Endothelial cell of umbilical vein (primary cell): ENCODE measurements around the gene TK2. TPM values are rescaled to one million over a fixed set of nuclear protein-coding genes. Genes with fewer than 3 reads are reported as not detected.

Source experiments
- BruUV-seq: library from RNA; stranded (reverse); fragments of 400-500 nt; replicated peaks from 2 replicates; lab custom pipeline; 2021; lab: Mats Ljungman, UMichigan
- CTCF ChIA-PET: fragments of 300-600, 350-600 bp; sonication (Branson Sonifier 250); formaldehyde crosslinking; loops from one replicate; lab custom pipeline; 2021; ENCODE audit warnings: antibody characterized with exemption, inconsistent platforms; lab: Charles Lee
- POLR2A ChIA-PET: fragments of 300-600, 350-600 bp; sonication (Branson Sonifier 250); formaldehyde crosslinking; loops from one replicate; lab custom pipeline; 2021; ENCODE audit warnings: antibody characterized with exemption, inconsistent platforms; lab: Charles Lee
- DNase-seq: peaks from one replicate; pipeline ENCODE4 v3.0.0-alpha.2; 2011; ENCODE audit warnings: low read depth, low spot score
- FAIRE-seq: peaks from 2 replicates; lab custom pipeline; 2011; peaks lifted over from hg19 to GRCh38; lab: Jason Lieb, UNC
- H2AFZ ChIP-seq: 2 replicates; pipeline ENCODE4 v1.6.0; 2012; ENCODE audit warnings: low read depth, low read length, control low read depth, inconsistent platforms
- H3K27ac ChIP-seq: 2 replicates; pipeline ENCODE4 v1.5.1; 2011; ENCODE audit warnings: low read depth, mild to moderate bottlenecking, control low read depth, low read length, moderate library complexity; ENCODE audit not compliant: insufficient read depth
- H3K27me3 ChIP-seq, 2 experiments: 2 replicates each; pipeline versions ENCODE4 v1.6.0 to v1.6.1; 2011; ENCODE audit warnings: low read length in 2 of 2, mixed read lengths in 1 of 2; ENCODE audit not compliant: control insufficient read depth in 2 of 2, insufficient read depth in 2 of 2
- H3K36me3 ChIP-seq, 2 experiments: 2 replicates in 1 of 2; 3 replicates in 1 of 2; pipeline ENCODE4 v1.5.1; 2011; ENCODE audit warnings: low read length in 2 of 2, mild to moderate bottlenecking in 1 of 2, moderate library complexity in 1 of 2; ENCODE audit not compliant: control insufficient read depth in 2 of 2, insufficient read depth in 2 of 2; ENCODE audit errors: extremely low read depth in 1 of 2
- H3K4me1 ChIP-seq: 3 replicates; pipeline ENCODE4 v1.5.1; 2011; ENCODE audit warnings: mild to moderate bottlenecking, low read length; ENCODE audit not compliant: control insufficient read depth, insufficient read depth; ENCODE audit errors: extremely low read depth
- H3K4me2 ChIP-seq: 2 replicates; pipeline ENCODE4 v1.6.1; 2011; ENCODE audit warnings: low read length, control low read depth, mixed read lengths; ENCODE audit not compliant: insufficient read depth
- H3K4me3 ChIP-seq, 3 experiments: fragments of 200-600 bp in 1 of 3; sonication (generic), shearing (Covaris generic) in 1 of 3; replicated peaks in 1 of 3; 2 replicates each; pipeline ENCODE4 v1.5.1; 2011 to 2016; ENCODE audit warnings: control low read depth in 3 of 3, low read length in 3 of 3, mild to moderate bottlenecking in 2 of 3, inconsistent platforms in 1 of 3, low read depth in 1 of 3, moderate library complexity in 1 of 3; ENCODE audit not compliant: insufficient read depth in 1 of 3
- H3K79me2 ChIP-seq: 2 replicates; pipeline ENCODE4 v1.6.0; 2012; ENCODE audit warnings: low read length, inconsistent platforms; ENCODE audit not compliant: control insufficient read depth, insufficient read depth
- H3K9ac ChIP-seq: replicated peaks from 2 replicates; pipeline ENCODE3; 2011; ENCODE audit warnings: low read length, control low read depth; ENCODE audit not compliant: insufficient read depth; ENCODE audit errors: extremely low read depth
- H3K9me1 ChIP-seq: replicated peaks from 3 replicates; pipeline ENCODE4 v1.6.0; 2011; ENCODE audit warnings: mild to moderate bottlenecking, low read length; ENCODE audit not compliant: control insufficient read depth, insufficient read depth; ENCODE audit errors: extremely low read depth
- H3K9me3 ChIP-seq: replicated peaks from 2 replicates; pipeline ENCODE4 v1.5.1; 2012; ENCODE audit warnings: low read length, inconsistent platforms; ENCODE audit not compliant: control insufficient read depth, insufficient read depth
- H4K20me1 ChIP-seq: replicated peaks from 2 replicates; pipeline ENCODE3; 2011; ENCODE audit warnings: mild to moderate bottlenecking, low read length; ENCODE audit not compliant: control insufficient read depth, insufficient read depth; ENCODE audit errors: extremely low read depth
- CTCF ChIP-seq, 2 donors: IDR thresholded peaks; 1 replicate in 1 of 2; 2 replicates in 1 of 2; pipeline ENCODE4 v1.5.1; 2011; ENCODE audit warnings: low read length in 2 of 2, mild to moderate bottlenecking in 2 of 2, moderate library complexity in 2 of 2, control low read depth in 1 of 2, inconsistent platforms in 1 of 2, low read depth in 1 of 2; ENCODE audit not compliant: insufficient read depth in 1 of 2; ENCODE audit errors: extremely low read depth in 1 of 2
- EZH2 ChIP-seq: IDR thresholded peaks from 2 replicates; pipeline ENCODE4 v1.6.1; 2012; ENCODE audit warnings: borderline replicate concordance, low read depth, mild to moderate bottlenecking, moderate library complexity, low read length, inconsistent platforms; ENCODE audit not compliant: severe bottlenecking
- FOS ChIP-seq: IDR thresholded peaks from 2 replicates; pipeline ENCODE4 v1.6.1; 2011; ENCODE audit warnings: mild to moderate bottlenecking, low read length, moderate library complexity, borderline replicate concordance; ENCODE audit not compliant: insufficient read depth
- GATA2 ChIP-seq: IDR thresholded peaks from 2 replicates; pipeline ENCODE4 v1.7.0; 2011; ENCODE audit warnings: low read depth, mild to moderate bottlenecking, moderate library complexity, mixed read lengths, low read length; ENCODE audit not compliant: insufficient read length, insufficient read depth
- JUN ChIP-seq: IDR thresholded peaks from 2 replicates; pipeline ENCODE4 v1.6.1; 2011; ENCODE audit warnings: borderline replicate concordance, low read depth; ENCODE audit not compliant: insufficient read length, insufficient read depth
- MAX ChIP-seq: IDR thresholded peaks from 2 replicates; pipeline ENCODE4 v1.6.1; 2011; ENCODE audit not compliant: insufficient read depth, insufficient read length
- MYC ChIP-seq: IDR thresholded peaks from one replicate; pipeline ENCODE4 v1.6.1; 2011; ENCODE audit warnings: mild to moderate bottlenecking, low read depth, low read length
- POLR2A ChIP-seq: IDR thresholded peaks from 2 replicates; pipeline ENCODE4 v1.6.1; 2012; ENCODE audit warnings: low read depth, mild to moderate bottlenecking, control low read depth, low read length
- POLR2AphosphoS5 ChIP-seq: IDR thresholded peaks from 2 replicates; pipeline ENCODE4 v1.6.1; 2012; ENCODE audit warnings: low read depth, mild to moderate bottlenecking, control low read depth, low read length, moderate library complexity; ENCODE audit not compliant: insufficient read depth
- dilution Hi-C: fragments of 300-500 bp; cut with MboI; formaldehyde crosslinking; loops from one replicate; pipeline ENCODE4 v1.15.0; 2019; ENCODE audit warnings: low sequenced_read_pairs; ENCODE audit not compliant: extremely low pct_ligation_motif_present
- intact Hi-C: fragments of 100-400 bp; cut with micrococcal nuclease; formaldehyde crosslinking; loops from one replicate; pipeline ENCODE4 v1.10.0; 2022
- polyA plus RNA-seq, 4 experiments: library from polyadenylated mRNA; depleted of rRNA in 3 of 4; stranded (reverse) in 3 of 4; unstranded in 1 of 4; fragments of >200 nt; gene quantifications; 2 replicates each; pipeline versions ENCODE4 v1.2.1 to v1.2.3, GENCODE V29; 2011 to 2012; ENCODE audit warnings: missing spikeins in 1 of 4
- total RNA-seq: library from RNA; stranded (reverse); gene quantifications from 2 replicates; pipeline ENCODE4 v1.2.3, GENCODE V29; 2021

TK2 gene
- total and polyA plus RNA-seq, 2 donors (not counting 3 experiments of a cell fraction or from before 2014, with no cell fraction given), result 12.1 to 25.2 TPM

DNA sequence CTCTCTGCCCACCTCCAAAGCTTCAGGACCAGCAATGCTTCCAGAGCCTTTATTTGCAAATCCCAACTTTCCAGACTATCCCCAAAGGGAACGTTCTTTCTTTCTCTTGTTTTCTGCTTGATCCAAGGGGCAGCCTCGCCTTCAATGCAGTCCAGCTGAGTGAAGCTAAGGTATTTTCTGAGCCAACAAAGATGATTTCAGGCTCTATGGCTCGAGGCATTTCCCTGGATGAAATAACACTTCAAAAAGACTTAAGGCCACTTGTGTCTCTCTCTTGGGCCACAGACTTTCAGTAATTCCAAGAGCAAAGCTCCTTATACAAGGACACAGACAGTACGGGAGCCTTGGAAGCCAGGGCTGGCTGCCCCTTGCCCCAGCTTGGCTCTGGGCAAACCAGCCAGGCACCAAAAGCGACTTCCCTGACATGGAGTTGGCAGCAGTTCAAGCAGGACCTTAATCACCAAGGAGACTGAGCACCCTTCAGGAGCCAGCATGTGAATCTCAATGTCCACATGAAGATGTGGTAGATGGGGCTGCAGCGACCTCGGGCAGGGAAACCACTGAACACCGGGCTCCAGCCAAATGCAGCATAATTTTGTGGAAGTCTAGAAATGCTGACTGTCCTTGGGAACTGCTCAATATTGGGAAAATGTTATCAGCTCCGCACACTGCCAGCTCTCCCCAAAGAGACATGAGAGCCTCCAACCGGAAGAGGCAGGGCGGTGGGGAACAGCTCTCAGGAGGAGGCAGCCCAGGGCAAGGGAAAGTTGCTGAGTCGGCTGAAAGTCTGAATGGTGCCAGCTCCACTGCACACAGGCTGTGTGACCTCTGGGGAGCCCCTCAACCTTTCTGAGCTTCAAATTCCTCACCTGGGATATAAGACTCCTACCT lies 39.0 kb downstream of the TK2 start:
- H4K20me1 ChIP-seq, result no peaks in the 10 kb centered on the region
- no peak overlapping the region for H2AFZ ChIP-seq
- H3K36me3 ChIP-seq, result no peaks in the 10 kb centered on the region
- no peak overlapping the region for H3K4me3 ChIP-seq
- H3K27ac ChIP-seq, result peak overlapping the region; percentile 86
- intact Hi-C loops, result no loop called here
- H3K27me3 ChIP-seq, result no peaks in the 10 kb centered on the region
- dilution Hi-C loops, result no loop called here
- no peaks in the 10 kb centered on the region for H3K9me1 ChIP-seq
- H3K79me2 ChIP-seq, result no peaks in the 10 kb centered on the region
- DNase-seq (no peak), FAIRE-seq (peak; percentile 66)
- peaks cover 52% of the 10 kb centered on the region for H3K4me1 ChIP-seq
- peak overlapping the region; percentile 67 for H3K9ac ChIP-seq
- TSS peak; percentile 17 for BruUV-seq
- ChIA-PET POLR2A (no interaction called here), CTCF (interaction anchor here (1.3 to 4.1 kb wide), 11 partner anchors 11 to 169 kb away, joined by 3 to 32 read pairs (median 9); no protein-coding TSS in a partner anchor)
- no peak overlapping the region for H3K4me2 ChIP-seq
- no peaks in the 10 kb centered on the region for H3K9me3 ChIP-seq
- TF ChIP-seq POLR2AphosphoS5, result peak; percentile 8
- TF ChIP-seq GATA2, result no peak

- H3K9me3 ChIP-seq, result no peaks in the 10 kb centered on the region
- H4K20me1 ChIP-seq, result no peaks in the 10 kb centered on the region
- TF ChIP-seq MYC (no peak), CTCF (IDR thresholded peaks at IDR 0.05; ENCODE audit: extremely low read depth in 1 of 2, insufficient read depth in 1 of 2, low read depth in 1 of 2, low read length in 2 of 2) (no peak), POLR2AphosphoS5 (no peak), POLR2A (no peak), FOS (no peak), MAX (no peak), GATA2 (no peak), EZH2 (no peak), JUN (no peak)
- no peak overlapping the region for H3K4me3 ChIP-seq
- no peak for DNase-seq
- H3K79me2 ChIP-seq, result no peaks in the 10 kb centered on the region
- H3K36me3 ChIP-seq, result no peaks in the 10 kb centered on the region
- H3K9me1 ChIP-seq, result no peaks in the 10 kb centered on the region
- H3K27me3 ChIP-seq, result no peaks in the 10 kb centered on the region
- ChIA-PET CTCF (interaction anchor here (0.9 to 4.1 kb wide), 6 partner anchors 11 to 168 kb away, joined by 3 to 32 read pairs (median 8); no protein-coding TSS in a partner anchor), POLR2A (no interaction called here)
- H3K9ac ChIP-seq, result no peak overlapping the region
- H3K4me1 ChIP-seq, result peaks cover 45% of the 10 kb centered on the region
- dilution Hi-C loops, result no loop called here
- intact Hi-C loops, result no loop called here
- no peak overlapping the region for H3K4me2 ChIP-seq
- H3K27ac ChIP-seq, result no peak overlapping the region
- H2AFZ ChIP-seq, result no peak overlapping the region
- FAIRE-seq, result no peak
- BruUV-seq, result no TSS peak
Measured at GRCh38 chr16:66510298-66510697, 39.6 kb downstream of the TK2 start.
